Right lobe of liver (tissue), 6 donors: Measurements from ENCODE around the gene IL15RA. TPM values are rescaled to one million over a fixed set of nuclear protein-coding genes. Genes with fewer than 3 reads are reported as not detected.
A peak's percentile ranks its signal among the peaks of the same experiment; 100 is the strongest.
"Not testable (repeated sequence)": the region's sequence is repeated elsewhere in the genome, so short reads cannot be mapped to it uniquely, and the experiment has no call there.

Source experiments
- ATAC-seq, 4 donors: fragments of 200-7000 bp; cut with Tn5 transposase; one replicate each; pipeline ENCODE4 v1.9.1; 2020; ENCODE audit warnings: mild to moderate bottlenecking in 4 of 4, moderate library complexity in 4 of 4
- DNase-seq, 3 donors: peaks; one replicate each; pipeline ENCODE4 v3.0.0-alpha.2; 2020
- H3K27ac ChIP-seq, 3 donors: fragments of 200-600 bp; one replicate each; pipeline ENCODE4 v1.8.0; 2022
- H3K27me3 ChIP-seq, 2 donors: fragments of 200-600 bp; one replicate each; pipeline ENCODE4 v1.8.0; 2022
- H3K36me3 ChIP-seq, 4 donors: fragments of 200-600 bp; sonication (generic) in 1 of 4; one replicate each; pipeline versions ENCODE4 v1.5.1 to v1.8.0; 2017 to 2022; ENCODE audit warnings: control low read depth in 1 of 4
- H3K4me1 ChIP-seq, 4 donors: fragments of 200-600 bp; sonication (generic) in 1 of 4; one replicate each; pipeline versions ENCODE4 v1.5.1 to v1.8.0; 2017 to 2022; ENCODE audit warnings: control low read depth in 1 of 4
- H3K4me3 ChIP-seq, 3 donors: fragments of 200-600 bp; one replicate each; pipeline ENCODE4 v1.8.0; 2022
- H3K9me3 ChIP-seq, 4 donors: fragments of 200-600 bp; sonication (generic) in 1 of 4; one replicate each; pipeline versions ENCODE4 v1.5.1 to v1.8.0; 2017 to 2022; ENCODE audit warnings: control low read depth in 1 of 4
- CTCF ChIP-seq, 4 donors: fragments of 200-600 bp in 3 of 4; fragments of 450-650 bp in 1 of 4; IDR thresholded peaks; one replicate each; pipeline versions ENCODE4 v1.5.1 to v1.8.0; 2016 to 2022; ENCODE audit warnings: antibody characterized with exemption in 4 of 4, mild to moderate bottlenecking in 2 of 4
- POLR2A ChIP-seq: fragments of 450-650 bp; IDR thresholded peaks from one replicate; pipeline ENCODE4 v1.6.1; 2017; ENCODE audit warnings: antibody characterized with exemption, mild to moderate bottlenecking
- WGBS: methylation state at CpG from one replicate; pipeline ENCODE4 v1.1.6; 2018; ENCODE audit warnings: low coverage, low lambda C conversion rate; ENCODE audit not compliant: insufficient coverage; ENCODE audit errors: missing lambda C conversion rate; 5-methylcytosine and 5-hydroxymethylcytosine counted together
- intact Hi-C, 2 donors: fragments of 100-400 bp; cut with DNase I; formaldehyde crosslinking; loops; one replicate each; pipeline versions ENCODE4 v1.11.2 to v1.14.1; 2022
- total RNA-seq, 6 experiments: library from RNA; depleted of rRNA in 2 of 6; stranded (reverse); fragments of >200 nt in 2 of 6; fragmentation: NEBNext Ultra II Directional in 3 of 6; extraction: Animal tissue kit (Norgen Biotek cat#: 25700) in 3 of 6; gene quantifications; one replicate each; pipeline versions ENCODE4 v1.1.0 to v1.2.4, GENCODE V29; 2016 to 2023
- donor health status: DM: no; HTN: yes; CAD: no.
- donor health status: DM: no; HTN: no; CAD: no.
- donor health status: DM: no; HTN: no; CAD: no.
- donor health status: DM: no; HTN: yes; CAD: no.
- donor health status: DM: no; HTN: yes; CAD: no.

IL15RA gene
- total RNA-seq, 6 experiments from 2014 or later, result 6.2 to 42.7 (median 13.3) TPM

DNA sequence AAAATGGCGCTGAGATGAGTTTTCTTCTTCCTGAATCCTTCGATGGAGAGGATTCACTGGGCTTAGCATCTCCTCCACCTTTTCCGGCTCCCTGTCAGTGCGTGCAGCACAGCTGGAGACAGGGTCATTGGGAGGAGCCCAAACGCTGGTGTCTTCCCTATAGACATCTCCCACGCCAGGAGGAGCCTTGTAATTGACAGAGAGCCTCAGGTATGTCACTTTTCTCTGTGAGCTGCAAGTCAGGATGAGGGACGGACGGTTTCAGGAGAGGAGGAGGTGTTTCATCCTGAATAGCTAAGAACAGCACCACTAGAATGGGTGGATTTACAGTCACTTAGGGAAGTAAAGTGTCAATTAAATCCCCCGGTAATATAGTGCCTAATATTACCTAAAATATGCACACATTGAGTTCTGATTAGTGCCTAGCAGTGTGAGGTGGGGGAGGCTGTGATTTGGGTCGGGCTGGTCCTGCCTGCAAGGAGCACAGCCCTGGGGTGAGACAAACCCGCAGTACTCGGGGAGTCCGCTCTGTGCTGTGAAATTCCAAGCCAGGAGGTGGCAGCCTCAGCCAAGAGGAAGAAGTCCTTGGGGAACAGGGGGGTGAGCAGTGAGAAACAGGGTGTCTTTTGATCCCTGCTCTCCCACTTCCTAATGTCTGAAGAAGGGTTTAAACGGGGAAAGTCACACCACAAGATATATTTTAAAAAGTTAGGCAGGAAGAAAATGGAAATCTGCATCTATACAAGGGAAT lies 28.2 kb downstream of the IL15RA start:
- Histone ChIP-seq H3K27me3 (no peaks in the 10 kb centered on the region), H3K36me3 (peaks cover 0 to 9% (median 3%) of the 10 kb centered on the region in 4 donors), H3K4me1 (peaks cover 0 to 17% (median 6%) of the 10 kb centered on the region in 4 donors), H3K4me3 (no peak overlapping the region), H3K9me3 (no peaks in the 10 kb centered on the region), H3K27ac (peak overlapping the region; percentile 39 to 83 (median 62))
- peak; percentile 74 to 79 (median 74) for DNase-seq
- no peak for TF ChIP-seq POLR2A
- peak; percentile 43 to 67 (median 54) for TF ChIP-seq CTCF (IDR thresholded peaks at IDR 0.05)
- 50% methylated on average over 14 of the region's 14 CpGs for WGBS
- intact Hi-C loops, result no loop called here
- peak; percentile 47 to 73 (median 59) for ATAC-seq

- TF ChIP-seq POLR2A (no peak), CTCF (IDR thresholded peaks at IDR 0.05) (no peak)
- DNase-seq (peak in 1 of 3 donors; percentile 5), ATAC-seq (no peak)
- WGBS, result 79% methylated on average over 4 of the region's 6 CpGs
- H3K9me3 ChIP-seq, result no peaks in the 10 kb centered on the region
- intact Hi-C loops, result no loop called here
- H3K36me3 ChIP-seq, result peaks cover 0 to 7% (median 3%) of the 10 kb centered on the region in 4 donors
- H3K4me1 ChIP-seq, result peaks cover 0 to 21% (median 6%) of the 10 kb centered on the region in 4 donors
- no peak overlapping the region for H3K4me3 ChIP-seq
- H3K27me3 ChIP-seq, result no peaks in the 10 kb centered on the region
- no peak overlapping the region for H3K27ac ChIP-seq
These were observed 29.1 kb downstream of the IL15RA start for GRCh38 chr10:5948208-5948585.

DNA sequence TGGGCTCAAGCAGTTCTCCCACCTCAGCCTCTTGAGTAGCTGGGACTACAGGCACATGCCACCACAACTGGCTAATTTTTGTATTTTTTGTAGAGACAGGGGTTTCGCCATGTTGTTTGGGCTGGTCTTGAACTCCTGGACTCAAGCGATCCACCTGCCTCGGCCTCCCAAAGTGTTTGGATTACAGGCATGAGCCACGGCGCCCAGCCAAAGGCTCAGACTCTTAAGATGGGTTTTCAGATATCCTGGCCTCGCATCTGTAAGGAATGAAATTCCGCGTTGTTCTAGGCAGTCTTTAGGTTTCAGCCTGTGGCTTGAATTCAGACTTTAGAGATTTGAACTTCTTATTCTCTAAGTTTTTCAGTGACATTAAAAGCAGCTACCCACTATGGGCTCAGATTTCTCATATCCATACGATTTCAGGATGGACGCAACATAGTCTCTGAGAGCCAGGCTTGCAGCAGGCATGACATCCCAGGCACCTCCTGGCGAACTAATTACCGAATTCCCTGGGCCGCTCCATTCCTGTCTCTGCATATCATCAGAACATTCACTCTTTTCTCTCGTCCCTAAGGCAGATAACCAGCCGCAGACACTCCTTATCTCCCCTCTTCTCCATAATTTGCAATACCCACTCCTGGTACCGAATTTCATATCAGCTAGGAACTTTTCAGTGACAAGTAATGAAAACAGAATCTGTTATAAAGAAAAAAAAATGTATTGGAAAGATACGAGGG lies 29.7 kb downstream of the IL15RA start:
- Histone ChIP-seq H3K9me3 (no peaks in the 10 kb centered on the region), H3K4me3 (no peak overlapping the region), H3K27me3 (no peaks in the 10 kb centered on the region), H3K36me3 (peaks cover 0 to 4% (median under 1%) of the 10 kb centered on the region in 4 donors), H3K4me1 (peaks cover 0 to 21% (median 6%) of the 10 kb centered on the region in 4 donors), H3K27ac (no peak overlapping the region)
- ATAC-seq, result no peak
- WGBS, result 84% methylated on average over 14 of the region's 17 CpGs
- intact Hi-C loops, result no loop called here
- DNase-seq, result no peak
- TF ChIP-seq POLR2A (no peak), CTCF (IDR thresholded peaks at IDR 0.05) (no peak)

GRCh38 chr10:5946786-5947185 lies 30.6 kb downstream of the IL15RA start:
- Histone ChIP-seq H3K4me3 (no peak overlapping the region), H3K27me3 (no peaks in the 10 kb centered on the region), H3K27ac (peak overlapping the region in 2 of 3 donors; percentile 58 to 81), H3K36me3 (no peaks in the 10 kb centered on the region), H3K9me3 (no peaks in the 10 kb centered on the region), H3K4me1 (peaks cover 0 to 21% (median 6%) of the 10 kb centered on the region in 4 donors)
- DNase-seq (no peak), ATAC-seq (no peak)
- TF ChIP-seq CTCF (IDR thresholded peaks at IDR 0.05) (no peak), POLR2A (no peak)
- 74% methylated on average over 5 of the region's 8 CpGs for WGBS
- intact Hi-C loops, result no loop called here

DNA sequence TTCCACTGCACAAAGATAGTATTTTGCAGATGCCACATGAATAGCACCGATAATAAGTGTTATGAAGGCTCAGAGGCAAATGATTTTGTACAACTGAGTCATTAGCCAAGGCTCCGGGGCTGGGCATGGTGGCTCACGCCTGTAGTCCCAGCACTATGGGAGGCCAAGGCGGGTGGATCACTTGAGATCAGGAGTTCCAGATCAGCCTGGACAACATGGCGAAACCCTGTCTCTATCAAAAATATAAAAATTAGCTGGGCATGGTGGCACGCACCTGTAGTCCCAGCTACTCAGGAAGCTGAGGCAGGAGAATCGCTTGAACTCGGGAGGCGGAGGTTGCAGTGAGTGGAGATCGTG lies 30.9 kb downstream of the IL15RA start:
- 79% methylated on average over 9 of the region's 10 CpGs for WGBS
- H3K36me3 ChIP-seq, intact Hi-C loops, ATAC-seq, H3K9me3 ChIP-seq, H3K27me3 ChIP-seq, DNase-seq, H3K4me3 ChIP-seq: not testable (repeated sequence)
- Histone ChIP-seq H3K27ac (peak overlapping the region; percentile 41 to 81 (median 58)), H3K4me1 (peaks cover 0 to 21% (median 6%) of the 10 kb centered on the region in 4 donors)
